ENCODE data around the gene NID1.
"Not testable (repeated sequence)": the region's sequence is repeated elsewhere in the genome, so short reads cannot be mapped to it uniquely, and the experiment has no call there.

NID1 gene

GRCh38 chr1:236096660-236097482 lies 32.0 kb upstream of the NID1 start:
- H3K4me2 ChIP-seq (ENCODE audit: low read length); H2AK5ac ChIP-seq (ENCODE audit: low read length); H3K36me3 ChIP-seq (ENCODE audit: control insufficient read depth in 1 of 2, insufficient read depth in 2 of 2, low read length in 2 of 2); H2BK12ac ChIP-seq (ENCODE audit: low read length); H3K9me3 ChIP-seq (ENCODE audit: insufficient read depth, low read depth, low read length); H4K91ac ChIP-seq (ENCODE audit: low read depth, low read length); H4K8ac ChIP-seq (ENCODE audit: low read depth, low read length); H3K4me1 ChIP-seq (ENCODE audit: control insufficient read depth in 1 of 2, insufficient read depth in 2 of 2, low read length in 2 of 2); H3K18ac ChIP-seq (ENCODE audit: low read length); H4K12ac ChIP-seq (ENCODE audit: low read depth, low read length); H3K23ac ChIP-seq (ENCODE audit: low read length); H3K14ac ChIP-seq (ENCODE audit: low read length); H2BK5ac ChIP-seq (ENCODE audit: low read depth, low read length, poor library complexity); H3K27me3 ChIP-seq (ENCODE audit: insufficient read depth, low read length); H3K79me2 ChIP-seq (ENCODE audit: control insufficient read depth, insufficient read depth, low read length, poor library complexity); H3K27ac ChIP-seq (ENCODE audit: low read depth, low read length); H2BK120ac ChIP-seq (ENCODE audit: insufficient read depth, low read length, poor library complexity); H2AFZ ChIP-seq (ENCODE audit: insufficient read depth, low read length, poor library complexity); H3K9ac ChIP-seq (ENCODE audit: low read length); H3K79me1 ChIP-seq (ENCODE audit: low read length); H3K4ac ChIP-seq (ENCODE audit: low read depth, low read length): not testable (repeated sequence)
- H3K4me3 ChIP-seq (ENCODE audit: low read depth, low read length) = peak overlapping the region; percentile 0
- no CpG with 5 or more reads among the region's 15 CpGs for WGBS (ENCODE audit: extremely low coverage, insufficient coverage, insufficient read length)
- peak; percentile 88 to 99 for DNase-seq

- H4K8ac ChIP-seq (ENCODE audit: low read depth, low read length) = no peak overlapping the region
- no peak overlapping the region for H4K91ac ChIP-seq (ENCODE audit: low read depth, low read length)
- H2BK120ac ChIP-seq (ENCODE audit: insufficient read depth, low read length, poor library complexity) = no peak overlapping the region
- no peak overlapping the region for H3K23ac ChIP-seq (ENCODE audit: low read length)
- H3K4me2 ChIP-seq (ENCODE audit: low read length) = no peak overlapping the region
- no peaks in the 10 kb centered on the region for H3K27me3 ChIP-seq (ENCODE audit: insufficient read depth, low read length)
- H3K36me3 ChIP-seq (ENCODE audit: control insufficient read depth in 1 of 2, insufficient read depth in 2 of 2, low read length in 2 of 2) = no peaks in the 10 kb centered on the region
- no peak overlapping the region for H2BK12ac ChIP-seq (ENCODE audit: low read length)
- DNase-seq = peak in 1 of 2 donors; percentile 45
- H3K9ac ChIP-seq (ENCODE audit: low read length) = no peak overlapping the region
- no peaks in the 10 kb centered on the region for H3K79me2 ChIP-seq (ENCODE audit: control insufficient read depth, insufficient read depth, low read length, poor library complexity)
- no peak overlapping the region for H3K14ac ChIP-seq (ENCODE audit: low read length)
- H3K4ac ChIP-seq (ENCODE audit: low read depth, low read length) = no peak overlapping the region
- H3K4me1 ChIP-seq (ENCODE audit: control insufficient read depth in 1 of 2, insufficient read depth in 2 of 2, low read length in 2 of 2) = no peaks in the 10 kb centered on the region
- H3K79me1 ChIP-seq (ENCODE audit: low read length) = no peaks in the 10 kb centered on the region
- no peak overlapping the region for H3K4me3 ChIP-seq (ENCODE audit: low read depth, low read length)
- peaks cover 4% of the 10 kb centered on the region for H3K9me3 ChIP-seq (ENCODE audit: insufficient read depth, low read depth, low read length)
- H2AK5ac ChIP-seq (ENCODE audit: low read length) = no peak overlapping the region
- WGBS (ENCODE audit: extremely low coverage, insufficient coverage, insufficient read length) = 100% methylated on average over 1 of the region's 3 CpGs
- H4K12ac ChIP-seq (ENCODE audit: low read depth, low read length) = no peak overlapping the region
- no peak overlapping the region for H3K18ac ChIP-seq (ENCODE audit: low read length)
- H3K27ac ChIP-seq (ENCODE audit: low read depth, low read length) = no peak overlapping the region
- H2BK5ac ChIP-seq (ENCODE audit: low read depth, low read length, poor library complexity) = no peak overlapping the region
- H2AFZ ChIP-seq (ENCODE audit: insufficient read depth, low read length, poor library complexity) = no peak overlapping the region
These were observed 31.0 kb upstream of the NID1 start for GRCh38 chr1:236095705-236096520.

- H2AFZ ChIP-seq (ENCODE audit: insufficient read depth, low read length, poor library complexity) = no peak overlapping the region
- H3K4ac ChIP-seq (ENCODE audit: low read depth, low read length) = no peak overlapping the region
- H2BK12ac ChIP-seq (ENCODE audit: low read length) = no peak overlapping the region
- H2BK5ac ChIP-seq (ENCODE audit: low read depth, low read length, poor library complexity) = no peak overlapping the region
- H3K79me2 ChIP-seq (ENCODE audit: control insufficient read depth, insufficient read depth, low read length, poor library complexity) = no peaks in the 10 kb centered on the region
- no peaks in the 10 kb centered on the region for H3K79me1 ChIP-seq (ENCODE audit: low read length)
- H3K14ac ChIP-seq (ENCODE audit: low read length) = no peak overlapping the region
- H3K9ac ChIP-seq (ENCODE audit: low read length) = no peak overlapping the region
- no peaks in the 10 kb centered on the region for H3K36me3 ChIP-seq (ENCODE audit: control insufficient read depth in 1 of 2, insufficient read depth in 2 of 2, low read length in 2 of 2)
- DNase-seq = no peak
- H3K4me1 ChIP-seq (ENCODE audit: control insufficient read depth in 1 of 2, insufficient read depth in 2 of 2, low read length in 2 of 2) = no peaks in the 10 kb centered on the region
- H4K8ac ChIP-seq (ENCODE audit: low read depth, low read length) = no peak overlapping the region
- H3K18ac ChIP-seq (ENCODE audit: low read length) = no peak overlapping the region
- no peak overlapping the region for H3K23ac ChIP-seq (ENCODE audit: low read length)
- H3K4me3 ChIP-seq (ENCODE audit: low read depth, low read length) = no peak overlapping the region
- no peak overlapping the region for H4K12ac ChIP-seq (ENCODE audit: low read depth, low read length)
- H2BK120ac ChIP-seq (ENCODE audit: insufficient read depth, low read length, poor library complexity) = no peak overlapping the region
- no peak overlapping the region for H2AK5ac ChIP-seq (ENCODE audit: low read length)
- H3K9me3 ChIP-seq (ENCODE audit: insufficient read depth, low read depth, low read length) = peaks cover 4% of the 10 kb centered on the region
- no peak overlapping the region for H3K27ac ChIP-seq (ENCODE audit: low read depth, low read length)
- H3K27me3 ChIP-seq (ENCODE audit: insufficient read depth, low read length) = no peaks in the 10 kb centered on the region
- H4K91ac ChIP-seq (ENCODE audit: low read depth, low read length) = no peak overlapping the region
- no CpG with 5 or more reads among the region's 5 CpGs for WGBS (ENCODE audit: extremely low coverage, insufficient coverage, insufficient read length)
- no peak overlapping the region for H3K4me2 ChIP-seq (ENCODE audit: low read length)
These were observed 28.0 kb upstream of the NID1 start for GRCh38 chr1:236092899-236093298.

GRCh38 chr1:236091933-236092318 lies 27.0 kb upstream of the NID1 start:
- no peaks in the 10 kb centered on the region for H3K36me3 ChIP-seq (ENCODE audit: control insufficient read depth in 1 of 2, insufficient read depth in 2 of 2, low read length in 2 of 2)
- no peak overlapping the region for H3K4me3 ChIP-seq (ENCODE audit: low read depth, low read length)
- H3K23ac ChIP-seq (ENCODE audit: low read length) = no peak overlapping the region
- no peaks in the 10 kb centered on the region for H3K4me1 ChIP-seq (ENCODE audit: control insufficient read depth in 1 of 2, insufficient read depth in 2 of 2, low read length in 2 of 2)
- no peak overlapping the region for H3K14ac ChIP-seq (ENCODE audit: low read length)
- H3K4me2 ChIP-seq (ENCODE audit: low read length) = no peak overlapping the region
- H3K27ac ChIP-seq (ENCODE audit: low read depth, low read length) = no peak overlapping the region
- H3K79me2 ChIP-seq (ENCODE audit: control insufficient read depth, insufficient read depth, low read length, poor library complexity) = no peaks in the 10 kb centered on the region
- no peak overlapping the region for H2BK5ac ChIP-seq (ENCODE audit: low read depth, low read length, poor library complexity)
- no peaks in the 10 kb centered on the region for H3K79me1 ChIP-seq (ENCODE audit: low read length)
- no peak overlapping the region for H3K18ac ChIP-seq (ENCODE audit: low read length)
- no peak overlapping the region for H2BK12ac ChIP-seq (ENCODE audit: low read length)
- H2AK5ac ChIP-seq (ENCODE audit: low read length) = no peak overlapping the region
- H2BK120ac ChIP-seq (ENCODE audit: insufficient read depth, low read length, poor library complexity) = no peak overlapping the region
- no peak overlapping the region for H4K91ac ChIP-seq (ENCODE audit: low read depth, low read length)
- H4K12ac ChIP-seq (ENCODE audit: low read depth, low read length) = no peak overlapping the region
- WGBS (ENCODE audit: extremely low coverage, insufficient coverage, insufficient read length) = no CpG with 5 or more reads among the region's 5 CpGs
- H3K9me3 ChIP-seq (ENCODE audit: insufficient read depth, low read depth, low read length) = peaks cover 1% of the 10 kb centered on the region
- H3K4ac ChIP-seq (ENCODE audit: low read depth, low read length) = no peak overlapping the region
- DNase-seq = no peak
- no peaks in the 10 kb centered on the region for H3K27me3 ChIP-seq (ENCODE audit: insufficient read depth, low read length)
- H3K9ac ChIP-seq (ENCODE audit: low read length) = no peak overlapping the region
- no peak overlapping the region for H2AFZ ChIP-seq (ENCODE audit: insufficient read depth, low read length, poor library complexity)
- H4K8ac ChIP-seq (ENCODE audit: low read depth, low read length) = no peak overlapping the region

Measured in trophoblast cell (in vitro differentiated cells and primary cell).